HEK293T (cell line): ENCODE results near the gene C5orf24.

Experiments
- BHLHE40 ChIP-seq: fragments of 450-650 bp; IDR thresholded peaks from 2 replicates; pipeline ENCODE4 v1.6.1; 2016; ENCODE audit warnings: mild to moderate bottlenecking, moderate library complexity, borderline replicate concordance
- ELF4 ChIP-seq: fragments of 450-650 bp; IDR thresholded peaks from 2 replicates; pipeline ENCODE4 v1.6.1; 2017; ENCODE audit warnings: antibody characterized with exemption
- FOXK2 ChIP-seq: fragments of 450-650 bp; IDR thresholded peaks from 2 replicates; pipeline ENCODE4 v1.6.1; 2016; ENCODE audit warnings: mild to moderate bottlenecking
- FOXM1 ChIP-seq: fragments of 450-650 bp; IDR thresholded peaks from 2 replicates; pipeline ENCODE4 v1.6.1; 2017; ENCODE audit warnings: mild to moderate bottlenecking, borderline replicate concordance
- HDGF ChIP-seq: fragments of 450-650 bp; IDR thresholded peaks from 2 replicates; pipeline ENCODE4 v1.6.1; 2017; ENCODE audit warnings: antibody characterized with exemption, borderline replicate concordance
- L3MBTL2 ChIP-seq: fragments of 450-650 bp; conservative IDR thresholded peaks from 2 replicates; pipeline ENCODE4 v1.6.1; 2016; ENCODE audit warnings: mild to moderate bottlenecking
- LEF1 ChIP-seq: fragments of 450-650 bp; IDR thresholded peaks from 2 replicates; pipeline ENCODE4 v1.6.1; 2017; ENCODE audit warnings: mild to moderate bottlenecking, borderline replicate concordance
- SP1 ChIP-seq: fragments of 450-650 bp; IDR thresholded peaks from 2 replicates; pipeline ENCODE4 v1.6.1; 2017
- TARDBP ChIP-seq: fragments of 450-650 bp; IDR thresholded peaks from 2 replicates; pipeline ENCODE4 v1.6.1; 2016

GRCh38 chr5:134878403-134878802, 32.6 kb downstream of the C5orf24 start:
- no peak for TF ChIP-seq ELF4
- no peak for TF ChIP-seq FOXK2
- TF ChIP-seq FOXM1 = no peak
- TF ChIP-seq TARDBP = no peak
- TF ChIP-seq LEF1 = no peak
- TF ChIP-seq BHLHE40 = no peak
- no peak for TF ChIP-seq L3MBTL2
- TF ChIP-seq SP1 = no peak
- no peak for TF ChIP-seq HDGF
